HG02588 (cell line): ENCODE data around the gene FANCD2OS.
"Not testable (repeated sequence)": the region's sequence is repeated elsewhere in the genome, so short reads cannot be mapped to it uniquely, and the experiment has no call there.

Experiments
- ATAC-seq: cut with Tn5 transposase; IDR thresholded peaks from one replicate; pipeline ENCODE4 v1.9.1; 2021; ENCODE audit warnings: mild to moderate bottlenecking, moderate library complexity; ENCODE audit not compliant: unreplicated experiment

The FANCD2OS gene

DNA sequence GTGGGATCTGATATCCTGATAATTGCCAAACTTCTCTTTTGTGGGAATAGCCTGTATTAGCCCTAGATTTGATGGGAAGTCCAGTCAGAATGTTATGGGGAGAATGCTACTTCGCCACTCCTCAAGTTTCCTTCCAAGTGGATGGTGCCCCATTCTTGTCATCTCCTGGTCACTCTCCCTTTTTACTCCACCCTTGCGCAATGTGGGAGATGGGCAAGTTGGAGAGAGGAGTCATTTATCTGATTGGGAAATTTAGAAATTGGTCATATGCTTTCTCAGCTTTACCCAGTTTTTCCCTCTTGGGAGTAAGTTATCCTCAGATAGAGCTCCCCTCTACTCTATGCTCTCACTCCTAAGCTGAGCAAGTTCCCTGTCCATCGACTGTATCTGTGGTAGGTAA is 14.4 kb downstream of the FANCD2OS start:
- no peak for ATAC-seq

DNA sequence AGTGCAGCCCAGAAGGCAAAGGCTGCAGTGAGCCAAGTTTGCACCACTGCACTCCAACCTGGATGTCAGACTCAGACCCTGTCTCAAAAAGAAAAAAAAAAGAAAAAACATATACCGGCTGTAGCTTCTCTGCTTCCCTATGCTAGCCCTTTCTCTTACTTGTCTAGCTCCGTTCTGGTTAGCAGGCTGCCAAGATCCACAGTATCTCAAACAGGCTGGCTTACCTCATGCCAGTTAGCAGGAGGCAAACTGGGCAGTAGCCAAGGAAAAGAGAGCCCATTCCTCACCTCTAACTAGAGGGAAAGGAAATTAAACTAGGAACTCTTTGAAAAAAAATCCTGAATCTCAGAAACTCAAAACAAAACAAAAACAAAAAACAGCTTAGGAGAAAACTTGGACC is 16.7 kb downstream of the FANCD2OS start:
- ATAC-seq, result not testable (repeated sequence)

DNA sequence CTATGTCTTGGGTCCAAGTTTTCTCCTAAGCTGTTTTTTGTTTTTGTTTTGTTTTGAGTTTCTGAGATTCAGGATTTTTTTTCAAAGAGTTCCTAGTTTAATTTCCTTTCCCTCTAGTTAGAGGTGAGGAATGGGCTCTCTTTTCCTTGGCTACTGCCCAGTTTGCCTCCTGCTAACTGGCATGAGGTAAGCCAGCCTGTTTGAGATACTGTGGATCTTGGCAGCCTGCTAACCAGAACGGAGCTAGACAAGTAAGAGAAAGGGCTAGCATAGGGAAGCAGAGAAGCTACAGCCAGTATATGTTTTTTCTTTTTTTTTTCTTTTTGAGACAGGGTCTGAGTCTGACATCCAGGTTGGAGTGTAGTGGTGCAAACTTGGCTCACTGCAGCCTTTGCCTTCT is 17.3 kb downstream of the FANCD2OS start:
- not testable (repeated sequence) for ATAC-seq

DNA sequence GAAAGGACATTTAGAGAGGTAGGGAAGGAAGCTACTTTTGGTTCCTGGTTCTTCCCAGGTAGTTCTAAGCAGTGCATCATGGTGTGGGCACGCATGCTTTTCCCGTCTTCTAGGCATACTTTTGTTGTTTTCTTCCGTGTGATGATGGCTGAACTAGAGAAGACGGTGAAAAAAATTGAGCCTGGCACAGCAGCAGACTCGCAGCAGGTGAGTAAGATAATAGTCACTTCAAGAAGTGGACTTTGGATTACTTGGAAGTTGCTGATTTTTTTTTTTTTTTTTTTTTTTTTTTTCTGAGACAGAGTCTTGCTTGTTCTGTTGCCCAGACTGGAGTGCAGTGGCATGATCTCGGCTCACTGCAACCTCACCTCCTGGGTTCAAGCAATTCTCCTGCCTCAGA is 17.9 kb downstream of the FANCD2OS start:
- ATAC-seq, result no peak

DNA sequence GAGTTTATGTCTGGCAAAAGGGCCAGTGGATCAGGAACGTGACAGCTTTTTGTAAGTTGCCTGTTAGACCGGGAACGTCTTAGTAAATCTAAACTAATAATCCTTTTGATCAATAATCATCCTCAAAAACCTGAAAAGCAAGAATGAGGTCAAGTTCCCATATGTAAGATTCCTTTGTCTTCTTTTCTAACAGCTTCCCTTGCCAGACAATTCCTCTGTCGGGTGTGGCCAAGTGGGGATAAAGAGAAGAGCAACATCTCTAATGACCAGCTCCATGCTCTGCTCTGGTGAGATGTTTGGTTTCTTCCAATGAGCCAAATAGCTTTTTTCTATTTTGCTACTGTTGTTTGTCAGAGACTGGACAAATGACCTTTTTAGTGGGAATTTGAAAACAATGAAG is 19.8 kb downstream of the FANCD2OS start:
- ATAC-seq, result no peak

DNA sequence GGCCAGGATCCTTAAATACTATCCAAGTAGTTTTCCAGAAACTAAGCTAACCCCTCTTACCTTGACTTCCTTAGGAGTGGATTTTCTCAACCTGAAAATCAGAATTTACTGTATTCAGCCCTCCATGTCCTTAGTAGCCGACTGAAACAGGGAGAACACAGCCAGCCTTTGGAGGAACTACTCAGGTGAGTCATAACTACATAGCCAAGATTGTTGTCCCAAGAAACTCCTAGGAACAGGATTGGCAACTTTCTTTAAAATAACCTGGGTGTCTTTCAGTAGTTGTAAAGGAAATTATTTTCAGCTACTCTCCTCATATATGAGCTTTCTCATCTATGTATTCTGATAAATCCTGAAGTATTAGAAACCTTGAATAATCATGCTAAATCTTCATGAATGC is 22.3 kb downstream of the FANCD2OS start:
- no peak for ATAC-seq

DNA sequence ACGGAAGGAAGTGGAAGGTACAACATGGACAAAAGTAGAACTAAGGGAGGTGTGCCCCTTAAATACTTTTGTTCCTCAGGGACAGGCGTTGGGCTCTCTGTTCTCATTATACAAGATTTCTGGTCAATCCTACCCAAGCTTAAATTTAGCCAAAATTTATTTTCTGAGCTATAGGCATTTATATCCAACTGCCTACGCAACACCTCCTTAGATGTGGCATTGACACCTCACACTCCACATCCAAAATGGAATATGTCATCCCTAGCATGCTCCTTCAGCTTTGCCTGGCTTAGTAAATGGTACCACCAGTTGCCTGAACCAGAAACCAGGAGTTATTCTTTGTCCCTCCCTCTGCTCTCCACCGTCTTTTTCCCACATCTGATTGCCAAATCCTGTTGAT is 26.2 kb downstream of the FANCD2OS start:
- no peak for ATAC-seq

DNA sequence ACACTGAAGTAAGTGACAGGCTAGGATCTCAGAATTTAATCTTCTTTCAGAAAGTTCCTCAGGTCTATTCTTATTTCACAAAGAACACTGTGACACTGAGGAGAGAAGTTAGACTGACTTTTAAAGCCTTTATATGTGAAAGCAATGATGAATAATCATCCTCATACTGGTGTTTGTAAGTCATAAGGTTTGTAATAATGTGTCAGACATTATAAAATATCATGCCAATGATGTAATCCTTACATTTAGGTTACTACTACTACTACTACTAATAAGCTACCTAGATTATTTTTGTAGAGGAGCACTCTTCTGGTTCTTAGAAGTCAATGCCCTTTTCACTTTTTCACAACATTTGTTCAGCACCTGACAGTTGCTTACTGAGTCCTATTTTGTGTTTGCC is 33.4 kb downstream of the FANCD2OS start:
- no peak for ATAC-seq

DNA sequence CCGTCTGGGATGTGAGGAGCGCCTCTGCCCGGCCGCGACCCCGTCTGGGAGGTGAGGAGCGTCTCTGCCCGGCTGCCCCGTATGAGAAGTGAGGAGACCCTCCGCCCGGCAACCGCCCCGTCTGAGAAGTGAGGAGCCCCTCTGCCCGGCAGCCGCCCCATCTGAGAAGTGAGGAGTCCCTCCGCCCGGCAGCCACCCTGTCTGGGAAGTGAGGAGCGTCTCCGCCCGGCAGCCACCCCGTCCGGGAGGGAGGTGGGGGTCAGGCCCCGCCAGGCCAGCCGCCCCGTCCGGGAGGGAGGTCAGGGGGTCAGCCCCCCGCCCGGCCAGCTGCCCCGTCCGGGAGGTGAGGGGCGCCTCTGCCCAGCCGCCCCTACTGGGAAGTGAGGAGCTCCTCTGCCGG is 38.0 kb downstream of the FANCD2OS start:
- not testable (repeated sequence) for ATAC-seq

DNA sequence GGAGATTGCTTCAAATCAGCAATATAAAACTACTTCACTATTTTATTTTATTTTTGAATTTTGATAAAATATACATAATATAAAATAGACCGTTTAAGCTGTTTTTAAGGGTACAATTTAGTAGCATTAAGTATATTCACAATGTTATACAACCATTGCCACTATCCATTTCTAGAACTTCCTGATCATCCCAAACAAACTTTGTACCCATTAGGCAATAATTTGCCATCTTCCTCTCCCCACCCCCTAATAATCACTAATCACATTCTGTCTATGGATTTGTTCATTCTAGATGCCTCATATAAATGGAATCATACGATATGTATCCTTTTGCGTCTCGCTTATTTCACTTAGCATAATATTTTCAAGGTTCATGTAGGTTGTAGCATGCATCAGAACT is 53.0 kb downstream of the FANCD2OS start:
- no peak for ATAC-seq
